ENCODE measurements around the gene BCAS4. TPM values are rescaled to one million over a fixed set of nuclear protein-coding genes. Genes with fewer than 3 reads are reported as not detected.

BCAS4 gene
- 2.5 and 4.9 TPM in 2 replicates for total RNA-seq

GRCh38 chr20:50794846-50795634 lies at the start of gene BCAS4:
BCAS4 (plus strand) TSS chr20:50795061; CDS start chr20:50795084, 23 bp downstream.

Other genes with a start within 250 kb of the BCAS4 start
- under 0.01 TPM in 2 replicates for gene RIPOR3, start 103.5 kb upstream of the BCAS4 start, total RNA-seq
- 0.09 and 0.27 TPM in 2 replicates for gene PARD6B, start 63.5 kb upstream of the BCAS4 start, total RNA-seq
- 23.8 and 32.2 TPM in 2 replicates for gene ADNP, start 136.4 kb downstream of the BCAS4 start, total RNA-seq
- 50.7 and 57.2 TPM in 2 replicates for gene DPM1, start 163.5 kb downstream of the BCAS4 start, total RNA-seq
- gene MOCS3, start 163.8 kb downstream of the BCAS4 start, total RNA-seq, result 7.5 and 8.6 TPM in 2 replicates
- 6.0 and 8.6 TPM in 2 replicates for gene KCNG1, start 228.0 kb downstream of the BCAS4 start, total RNA-seq

All from endothelial cell of coronary artery (primary cell).